GM19351 (cell line): Measurements from ENCODE around the gene ASIC2.

ENCODE experiments used
- ATAC-seq: cut with Tn5 transposase; IDR thresholded peaks from one replicate; pipeline ENCODE4 v1.9.1; 2021; ENCODE audit warnings: mild to moderate bottlenecking, moderate library complexity; ENCODE audit not compliant: unreplicated experiment

ASIC2 gene

GRCh38 chr17:33120103-33120502 is 173.0 kb downstream of the ASIC2 start:
- ATAC-seq, result no peak

GRCh38 chr17:33118391-33119075 is 174.6 kb downstream of the ASIC2 start:
- ATAC-seq, result no peak

- no peak for ATAC-seq
Measured at GRCh38 chr17:33116021-33116551, 177.0 kb downstream of the ASIC2 start.

GRCh38 chr17:33115366-33115765 is 177.7 kb downstream of the ASIC2 start:
- ATAC-seq, result no peak

- ATAC-seq, result no peak
Measured at GRCh38 chr17:33113991-33114370, 179.1 kb downstream of the ASIC2 start.

GRCh38 chr17:33113276-33113990 is 179.7 kb downstream of the ASIC2 start:
- no peak for ATAC-seq

- ATAC-seq, result no peak
Measured at GRCh38 chr17:33112763-33113162, 180.3 kb downstream of the ASIC2 start.

- no peak for ATAC-seq
Measured at GRCh38 chr17:33109336-33110072, 183.6 kb downstream of the ASIC2 start.

- no peak for ATAC-seq
Measured at GRCh38 chr17:33106525-33107165, 186.4 kb downstream of the ASIC2 start.

GRCh38 chr17:33105911-33106310 is 187.2 kb downstream of the ASIC2 start:
- no peak for ATAC-seq

GRCh38 chr17:33099906-33100305 is 193.2 kb downstream of the ASIC2 start:
- no peak for ATAC-seq

- ATAC-seq, result no peak
Measured at GRCh38 chr17:33099252-33099651, 193.8 kb downstream of the ASIC2 start.

GRCh38 chr17:33097411-33097810 is 195.7 kb downstream of the ASIC2 start:
- ATAC-seq, result no peak

GRCh38 chr17:33096161-33096560 is 196.9 kb downstream of the ASIC2 start:
- no peak for ATAC-seq

GRCh38 chr17:33091271-33091670 is 201.8 kb downstream of the ASIC2 start:
- no peak for ATAC-seq

- ATAC-seq, result no peak
Measured at GRCh38 chr17:33090806-33091205, 202.3 kb downstream of the ASIC2 start.

GRCh38 chr17:33086878-33087277 is 206.2 kb downstream of the ASIC2 start:
- ATAC-seq, result no peak

- no peak for ATAC-seq
Measured at GRCh38 chr17:33086041-33086440, 207.1 kb downstream of the ASIC2 start.

- no peak for ATAC-seq
Measured at GRCh38 chr17:33085256-33085655, 207.8 kb downstream of the ASIC2 start.

- no peak for ATAC-seq
Measured at GRCh38 chr17:33084755-33085154, 208.3 kb downstream of the ASIC2 start.

- ATAC-seq, result no peak
Measured at GRCh38 chr17:33082529-33083173, 210.4 kb downstream of the ASIC2 start.
